RCC 7860 (cell line): ENCODE data around the gene CGAS.
"Not testable (repeated sequence)": the region's sequence is repeated elsewhere in the genome, so short reads cannot be mapped to it uniquely, and the experiment has no call there.

Experiments used
- DNase-seq: peaks from one replicate; pipeline ENCODE4 v3.0.0-alpha.2; 2015; ENCODE audit warnings: low spot score
- FAIRE-seq: peaks from 2 replicates; lab custom pipeline; 2012; peaks lifted over from hg19 to GRCh38; lab: Jason Lieb, UNC

The CGAS gene

DNA sequence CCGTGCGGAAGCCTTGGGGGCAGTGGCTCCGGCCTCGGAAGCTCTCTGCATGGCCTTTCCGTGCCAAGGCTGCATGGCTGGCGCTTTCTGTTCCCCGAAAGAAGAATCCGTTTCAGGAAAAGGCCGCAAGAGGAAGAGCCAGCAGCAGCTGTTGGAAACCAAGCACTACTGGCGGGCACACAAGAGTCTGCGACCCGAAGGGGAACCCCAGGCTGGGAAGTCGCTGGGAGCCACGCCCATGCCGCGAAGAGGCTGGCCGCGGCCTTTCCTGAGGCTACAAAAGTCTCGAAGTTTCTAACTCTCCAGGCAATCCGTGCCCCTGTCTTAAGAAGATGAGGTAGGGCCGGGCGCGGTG, at the start of gene CGAS:
Gene CGAS, minus strand, starts transcription at position 191 of the 355 bp plus-strand sequence. Its CDS starts 116 bp downstream, at position 75.
- FAIRE-seq: peak; percentile 11

DNA sequence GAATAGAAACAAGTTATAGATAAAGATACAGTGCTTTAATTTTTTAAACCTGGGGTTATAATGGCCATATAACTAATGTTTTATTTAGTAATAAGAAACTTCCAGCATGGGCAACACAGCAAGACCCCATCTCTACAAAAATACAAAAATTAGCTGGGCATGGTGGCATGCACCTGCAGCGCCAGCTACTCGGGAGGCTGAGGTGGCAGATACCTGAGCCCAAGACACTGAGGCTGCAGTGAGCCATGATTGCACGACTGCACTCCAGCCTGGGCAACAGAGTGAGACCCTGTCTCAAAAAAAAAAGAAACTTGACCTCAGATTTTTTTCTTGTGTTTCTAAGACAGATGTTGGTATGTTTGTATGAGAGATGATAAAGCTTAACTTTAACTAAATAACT, 45.8 kb upstream of the CGAS start:
- DNase-seq: no peak
- FAIRE-seq: no peak

More for the DNA sequence above, at the start of gene CGAS:
- DNase-seq: peak; percentile 81

DNA sequence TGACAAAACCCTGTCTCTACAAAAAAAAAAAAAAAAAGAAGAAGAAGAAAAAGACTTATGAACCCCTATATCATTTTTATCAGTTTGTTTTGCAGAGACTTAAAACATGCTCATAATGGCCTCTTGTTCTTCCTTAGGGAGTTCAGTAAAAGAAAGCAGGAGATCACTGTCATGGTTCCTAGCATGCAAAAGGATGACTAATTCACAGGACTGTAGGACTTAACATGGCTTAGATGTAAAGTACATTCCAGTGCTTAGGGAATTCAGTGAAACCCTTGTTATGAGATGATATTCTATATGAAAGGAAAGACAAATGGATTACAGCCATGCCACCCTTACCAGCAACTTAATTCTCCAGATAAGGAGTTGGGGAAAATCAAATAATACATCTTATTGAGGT, 39.3 kb upstream of the CGAS start:
- FAIRE-seq (no peak), DNase-seq (no peak)

DNA sequence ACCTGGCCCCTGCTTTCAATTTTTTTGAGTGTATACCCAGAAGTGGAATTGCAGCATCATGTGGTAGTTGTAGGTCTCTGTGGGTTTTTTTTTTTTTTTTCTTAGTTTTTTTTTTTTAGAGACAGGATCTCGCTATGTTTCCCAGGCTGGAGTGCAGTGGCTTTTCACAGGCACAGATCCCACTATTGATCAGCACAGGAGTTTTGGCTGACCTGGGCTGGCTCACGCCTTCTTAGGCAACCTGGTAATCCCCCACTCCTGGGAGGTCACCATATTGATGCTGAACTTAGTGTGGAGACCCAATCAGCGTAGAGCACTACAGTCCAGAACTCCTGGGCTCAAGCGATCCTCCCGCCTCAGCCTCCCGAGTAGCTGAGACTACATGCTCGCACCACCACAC, 35.4 kb upstream of the CGAS start:
- DNase-seq (no peak), FAIRE-seq (no peak)

DNA sequence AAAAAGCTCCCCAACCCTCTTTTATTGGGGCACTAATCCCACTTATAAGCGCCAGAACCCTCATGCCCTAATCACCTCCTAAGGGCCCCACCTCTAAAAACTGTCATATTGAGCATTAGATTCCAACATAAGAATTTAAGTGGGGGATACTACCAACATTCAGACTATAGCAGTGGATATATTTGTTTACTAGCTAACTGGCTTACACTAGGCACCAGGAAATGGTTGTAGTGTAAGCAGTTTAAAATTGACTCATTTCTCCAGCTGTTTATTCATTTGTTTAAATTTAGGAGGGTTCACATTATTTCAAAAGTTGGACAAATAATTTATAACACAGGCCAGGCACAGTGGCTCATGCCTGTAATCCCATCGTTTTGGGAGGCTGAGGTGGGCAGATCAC, 32.3 kb upstream of the CGAS start:
- FAIRE-seq (no peak), DNase-seq (no peak)

DNA sequence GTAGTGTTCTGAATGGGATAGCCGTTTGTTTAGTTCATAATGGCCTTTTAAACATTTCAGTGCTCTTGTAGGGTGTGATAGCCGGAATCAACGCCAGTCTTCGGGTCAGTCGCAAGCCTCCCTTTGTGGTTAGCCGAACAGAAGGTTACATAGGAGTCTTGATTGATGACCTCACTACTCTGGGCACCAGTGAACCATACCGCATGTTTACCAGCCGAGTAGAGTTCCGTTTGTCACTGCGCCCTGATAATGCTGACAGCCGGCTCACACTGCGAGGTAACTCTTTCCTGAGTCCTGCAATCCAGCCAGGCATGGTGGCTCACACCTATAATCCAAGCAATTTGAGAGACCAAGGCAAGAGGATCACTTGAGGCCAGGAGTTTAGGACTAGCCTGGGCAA, 29.9 kb upstream of the CGAS start:
- no peak for DNase-seq
- no peak for FAIRE-seq

DNA sequence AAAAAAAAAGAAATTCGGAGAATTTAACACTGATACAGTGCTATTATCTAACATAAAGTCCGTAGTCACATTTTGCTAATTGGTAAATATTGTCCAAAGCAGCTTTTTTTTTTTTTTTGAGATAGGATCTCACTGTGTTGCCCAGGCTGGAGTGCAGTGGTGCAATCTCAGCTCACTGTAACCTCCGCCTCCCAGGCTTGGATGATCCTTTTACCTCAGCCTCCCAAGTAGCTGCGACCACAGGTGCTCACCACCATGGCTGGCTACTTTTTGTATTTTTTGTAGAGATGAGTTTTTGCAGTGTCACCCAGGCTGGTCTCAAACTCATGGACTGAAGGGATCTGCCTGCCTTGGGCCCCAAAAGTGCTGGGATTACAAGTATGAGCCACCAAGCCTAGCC, 25.3 kb upstream of the CGAS start:
- no peak for FAIRE-seq
- no peak for DNase-seq

DNA sequence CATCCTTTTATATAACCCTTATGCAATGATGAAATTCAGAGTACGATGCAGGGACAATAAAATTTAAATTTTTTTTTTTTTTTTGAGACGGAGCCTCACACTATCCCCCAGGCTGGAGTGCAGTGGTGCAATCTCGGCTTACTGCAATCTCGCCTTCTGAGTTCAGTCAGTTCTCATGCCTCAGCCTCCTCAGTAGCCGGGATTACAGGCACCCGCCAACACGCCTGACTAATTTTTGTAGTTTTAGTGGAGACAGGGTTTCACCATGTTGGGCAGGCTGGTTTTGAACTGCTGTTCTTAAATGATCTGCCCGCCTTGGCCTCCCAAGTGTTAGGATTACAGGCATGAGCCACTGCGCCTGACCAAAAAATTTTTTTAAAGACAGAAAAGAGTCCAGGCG, 24.6 kb upstream of the CGAS start:
- no peak for FAIRE-seq

DNA sequence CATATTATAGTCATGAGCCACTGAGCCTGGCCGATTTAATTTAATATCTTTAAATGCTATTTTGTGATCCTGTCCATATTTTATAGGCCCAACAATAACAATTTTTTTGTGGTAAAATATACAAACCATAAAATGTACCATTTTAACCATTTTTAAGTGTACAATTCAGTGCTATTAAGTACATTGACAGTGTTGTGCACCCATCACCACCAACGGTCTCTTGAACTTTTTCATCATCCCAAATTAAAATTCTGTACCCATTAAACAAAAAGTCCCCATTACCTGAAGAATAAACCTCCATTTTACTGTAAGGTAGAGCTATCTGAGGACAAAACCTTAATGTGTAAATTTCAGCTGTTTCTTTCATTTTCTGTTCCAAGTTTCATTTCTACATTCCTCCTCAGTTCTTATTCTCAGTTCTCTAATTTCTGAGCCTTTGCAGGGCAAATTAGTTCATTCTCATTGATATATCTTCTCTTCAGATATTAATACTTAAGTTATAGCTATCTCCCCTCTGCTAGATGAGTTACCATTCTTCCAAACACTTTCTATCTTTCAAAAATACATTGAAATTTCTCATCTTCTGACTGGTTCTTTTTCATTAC, 19.7 kb upstream of the CGAS start:
- DNase-seq: no peak
- no peak for FAIRE-seq

More for the DNA sequence above, 24.6 kb upstream of the CGAS start:
- DNase-seq: no peak

DNA sequence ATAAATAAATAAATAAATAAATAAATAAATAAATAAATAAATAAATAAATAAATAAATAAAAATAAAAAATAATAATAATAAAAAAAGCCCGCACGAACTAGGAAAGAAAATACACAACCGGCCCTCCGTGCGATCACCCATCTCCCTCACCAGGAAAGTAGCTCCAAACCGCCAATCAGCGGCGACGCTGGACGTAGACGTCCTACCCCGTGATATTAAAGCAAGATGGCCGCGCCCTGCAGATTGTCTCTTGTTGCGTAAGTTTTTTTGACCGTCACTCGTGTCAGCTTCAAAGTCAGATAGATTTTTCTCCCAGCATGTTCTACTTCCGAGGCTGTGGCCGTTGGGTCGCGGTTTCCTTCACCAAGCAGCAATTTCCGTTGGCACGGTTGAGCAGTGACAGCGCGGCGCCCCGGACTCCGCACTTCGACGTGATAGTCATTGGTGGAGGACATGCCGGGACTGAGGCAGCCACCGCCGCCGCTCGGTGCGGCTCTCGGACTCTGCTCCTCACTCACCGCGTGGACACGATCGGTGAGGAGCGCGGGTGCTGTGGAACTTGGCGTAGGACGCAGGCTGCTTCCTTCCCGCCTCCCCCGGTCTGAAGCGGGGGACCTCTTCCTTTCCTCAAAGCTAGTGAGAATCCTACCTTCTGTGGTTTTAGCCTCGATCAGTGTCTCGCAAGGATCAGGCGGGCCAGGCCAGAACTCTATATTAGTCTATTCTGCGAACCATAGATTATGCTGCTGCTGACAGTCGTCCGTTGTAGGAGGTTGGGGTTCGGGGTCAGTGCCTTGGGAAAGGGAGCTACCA, 9.6 kb upstream of the CGAS start, which contains the start of gene MTO1:
Gene MTO1, plus strand, starts transcription at position 201 of the 814 bp plus-strand sequence. Its CDS starts 118 bp downstream, at position 319.
- peak; percentile 73 for FAIRE-seq
- DNase-seq: peak; percentile 70

DNA sequence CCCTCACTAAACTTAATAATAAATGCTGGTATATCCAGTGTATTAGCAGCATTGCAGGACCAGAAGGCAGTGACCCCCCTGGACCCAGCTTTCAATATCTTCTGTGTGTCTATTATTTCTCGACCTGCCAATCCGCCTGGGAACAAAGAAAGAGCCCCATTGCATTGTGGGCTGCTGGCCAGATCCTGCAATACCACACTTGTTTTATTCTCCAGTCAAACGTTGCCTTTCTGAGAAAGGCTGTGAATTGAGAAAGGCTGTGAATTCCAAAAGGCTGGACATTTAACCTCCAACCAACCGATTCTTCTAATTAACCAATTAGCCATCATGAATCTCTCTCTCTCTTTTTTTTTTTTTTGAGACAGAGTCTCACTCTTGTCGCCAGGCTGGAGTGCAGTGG, 8.0 kb upstream of the CGAS start:
- DNase-seq (no peak), FAIRE-seq (no peak)

DNA sequence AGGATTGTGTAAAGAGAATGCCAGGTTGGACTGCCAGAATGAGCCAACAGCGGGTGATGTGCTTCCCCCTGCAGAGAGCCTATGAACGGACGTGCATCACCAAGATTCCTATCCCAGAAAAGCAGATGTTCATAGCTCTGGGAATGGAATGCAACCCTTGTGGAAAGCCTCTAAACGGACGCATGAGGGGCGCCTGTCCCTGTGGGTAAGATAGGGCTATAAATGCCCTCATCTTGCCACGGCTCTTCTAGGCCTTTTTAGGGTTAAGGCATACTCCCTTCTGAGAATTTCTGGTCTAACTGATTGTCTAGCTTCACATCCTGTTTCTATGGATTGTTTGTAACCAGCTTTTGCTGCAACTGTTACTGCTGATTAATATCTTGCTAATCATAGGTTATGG, 7.4 kb upstream of the CGAS start:
- DNase-seq, FAIRE-seq: not testable (repeated sequence)

DNA sequence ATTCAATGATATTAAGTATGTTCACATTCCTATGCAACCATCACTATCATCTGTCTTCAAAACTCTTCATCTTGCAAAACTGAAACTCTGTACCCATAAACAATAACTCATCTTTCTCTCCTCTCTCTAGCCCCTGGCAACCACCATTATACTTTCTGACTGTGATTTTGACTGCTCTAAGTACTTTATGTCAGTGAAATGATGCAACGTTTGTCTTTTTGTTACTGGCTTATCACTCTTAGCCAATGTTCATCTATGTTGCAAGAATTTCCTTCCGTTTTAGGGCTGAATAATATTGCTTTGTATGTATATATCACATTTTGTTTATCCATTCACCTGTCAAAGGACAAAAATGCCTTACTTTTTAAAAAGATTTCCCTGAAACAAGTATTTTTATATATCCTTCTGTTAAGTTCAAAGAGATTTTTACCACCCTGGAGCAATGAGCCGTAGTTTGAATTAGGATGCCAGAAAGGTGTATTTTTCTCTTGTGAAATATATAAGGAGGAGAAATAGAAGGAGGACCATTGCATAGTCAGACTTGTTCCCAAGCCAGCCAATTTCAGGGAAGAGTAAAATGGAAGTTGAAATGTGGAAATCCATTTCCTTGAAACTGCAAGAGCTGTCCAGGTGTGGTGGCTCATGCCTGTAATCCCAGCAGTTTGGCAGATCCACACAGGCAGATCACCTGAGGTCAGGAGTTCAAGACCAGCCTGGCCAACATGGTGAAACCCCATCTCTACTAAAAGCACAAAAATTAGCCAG, 4.0 kb upstream of the CGAS start:
- no peak for FAIRE-seq
- DNase-seq: no peak

DNA sequence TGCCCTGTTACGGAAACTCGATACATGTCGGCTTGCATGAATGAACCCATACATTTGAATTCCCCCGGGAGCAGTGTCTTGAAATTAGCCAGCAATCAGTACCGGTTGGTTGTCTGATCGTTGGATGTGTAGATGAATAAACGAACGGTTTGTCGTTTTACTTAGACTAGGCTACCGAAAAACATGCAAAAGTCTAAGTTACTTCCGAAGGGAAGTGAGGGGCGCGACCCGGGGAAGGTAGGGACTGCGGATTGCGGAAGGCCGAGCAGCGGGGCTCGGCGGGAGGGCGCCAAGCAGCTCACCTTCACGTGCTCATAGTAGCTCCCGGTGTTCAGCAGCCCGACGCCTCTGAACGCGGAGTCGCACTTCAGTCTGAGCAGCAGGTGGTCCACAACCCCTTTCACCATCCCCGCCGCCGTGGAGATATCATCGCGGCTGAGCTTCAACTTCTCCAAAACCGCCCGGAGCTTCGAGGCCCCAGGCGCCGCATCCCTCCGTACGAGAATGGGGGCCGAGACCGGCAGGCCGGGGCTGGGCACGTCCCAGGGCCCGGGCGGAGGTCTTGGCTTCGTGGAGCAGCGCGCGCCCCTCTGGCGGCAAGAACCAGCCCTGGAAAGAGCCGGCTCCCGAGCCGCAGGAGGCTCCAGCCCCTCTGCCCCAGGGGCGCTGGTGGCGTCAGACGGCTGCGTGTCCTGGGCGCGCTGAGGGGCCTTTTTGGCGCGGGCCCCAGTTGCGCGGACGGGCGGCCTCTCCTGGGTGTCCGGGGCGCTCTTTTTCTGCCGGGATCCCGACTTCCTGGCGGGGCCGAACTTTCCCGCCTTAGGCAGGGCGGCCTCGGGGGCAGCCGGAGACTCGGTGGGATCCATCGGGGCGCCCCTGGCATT, 632 bp downstream of the CGAS start:
- DNase-seq: peak; percentile 26
- no peak for FAIRE-seq

DNA sequence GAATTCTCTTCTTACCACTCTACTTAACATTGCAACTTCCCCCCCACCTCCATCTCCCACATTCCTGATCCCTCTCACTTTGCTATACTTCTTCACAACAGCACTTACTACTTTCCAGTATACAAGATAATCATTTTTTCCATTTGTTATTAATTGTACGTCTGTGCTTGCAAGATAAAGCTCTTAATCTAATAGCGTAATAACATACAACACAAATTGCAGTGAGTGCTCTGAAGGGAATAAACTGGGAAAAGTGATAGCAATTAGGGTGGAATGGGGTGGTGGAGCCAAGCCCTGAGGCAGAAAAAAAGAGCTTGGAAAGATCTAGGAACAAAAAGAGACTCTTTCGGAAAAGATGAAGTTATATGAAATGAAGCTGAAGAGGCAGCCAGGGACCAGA, 8.5 kb downstream of the CGAS start:
- FAIRE-seq (no peak), DNase-seq (no peak)

DNA sequence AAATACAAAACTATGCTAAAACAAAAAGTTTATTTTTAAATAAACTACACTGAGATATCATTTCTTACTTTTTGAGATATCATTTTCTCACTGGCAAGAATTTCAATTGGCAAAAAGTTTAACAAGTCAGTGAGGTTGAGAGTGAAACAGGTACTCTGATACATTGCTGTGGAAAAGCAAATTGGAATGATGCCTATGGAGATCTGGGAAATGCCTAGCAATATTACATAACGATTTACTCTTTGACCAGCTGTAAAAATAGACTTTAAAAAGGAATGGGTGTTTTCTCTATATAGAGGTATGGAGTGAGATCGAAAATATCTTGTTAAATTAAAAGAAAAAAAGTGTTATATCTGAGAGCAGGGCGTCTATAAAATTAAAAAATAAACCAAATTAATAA, 16.9 kb downstream of the CGAS start:
- no peak for FAIRE-seq

DNA sequence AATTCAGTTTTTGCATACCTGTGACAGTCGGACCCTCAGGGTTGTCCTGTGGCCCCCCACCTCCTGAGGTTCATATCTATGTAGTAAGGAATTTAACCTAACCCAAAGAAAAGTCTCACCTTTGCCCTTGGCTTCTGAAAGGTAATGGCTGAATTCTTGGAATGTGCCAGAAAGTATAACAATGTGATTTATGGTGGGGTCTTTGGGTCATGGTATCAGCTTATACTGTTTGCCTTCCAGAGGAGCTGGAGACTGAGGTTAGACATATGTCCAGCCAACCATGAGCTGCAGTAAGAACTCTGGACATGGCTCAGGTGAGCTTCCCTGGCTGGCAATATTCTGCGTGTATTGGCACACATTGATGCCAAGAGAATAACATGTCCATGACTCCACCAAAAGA, 30.6 kb downstream of the CGAS start:
- no peak for DNase-seq
- FAIRE-seq: no peak

More for the DNA sequence above, 16.9 kb downstream of the CGAS start:
- no peak for DNase-seq

DNA sequence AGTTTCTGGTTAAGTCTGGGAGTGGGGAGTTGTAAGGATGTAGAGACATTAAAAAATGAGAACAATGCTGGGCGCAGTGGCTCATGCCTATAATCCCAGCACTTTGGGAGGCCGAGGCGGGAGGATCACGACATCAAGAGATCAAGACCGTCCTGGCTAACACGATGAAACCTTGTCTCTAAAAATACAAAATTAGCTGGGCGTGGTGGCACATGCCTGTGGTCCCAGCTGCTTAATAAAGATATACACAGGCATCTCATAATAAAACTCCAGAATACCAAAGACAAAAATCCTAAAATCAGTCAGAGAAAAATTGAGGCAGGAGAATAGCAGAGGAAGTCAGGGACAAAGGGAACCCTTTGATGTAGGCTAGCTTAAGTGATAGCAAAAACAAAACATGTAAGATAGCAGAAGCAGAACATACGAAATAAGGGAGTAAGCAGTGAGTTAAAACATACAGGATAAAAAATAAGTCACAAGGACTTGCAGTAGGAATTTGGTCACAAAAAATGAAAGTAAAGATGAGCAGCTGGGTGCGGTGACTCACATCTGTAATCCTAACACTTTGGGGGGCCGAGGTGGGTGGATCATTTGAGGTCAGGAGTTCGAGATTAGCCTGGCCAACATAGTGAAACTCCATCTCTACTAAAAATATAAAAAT, 33.9 kb downstream of the CGAS start:
- FAIRE-seq (no peak), DNase-seq (no peak)

DNA sequence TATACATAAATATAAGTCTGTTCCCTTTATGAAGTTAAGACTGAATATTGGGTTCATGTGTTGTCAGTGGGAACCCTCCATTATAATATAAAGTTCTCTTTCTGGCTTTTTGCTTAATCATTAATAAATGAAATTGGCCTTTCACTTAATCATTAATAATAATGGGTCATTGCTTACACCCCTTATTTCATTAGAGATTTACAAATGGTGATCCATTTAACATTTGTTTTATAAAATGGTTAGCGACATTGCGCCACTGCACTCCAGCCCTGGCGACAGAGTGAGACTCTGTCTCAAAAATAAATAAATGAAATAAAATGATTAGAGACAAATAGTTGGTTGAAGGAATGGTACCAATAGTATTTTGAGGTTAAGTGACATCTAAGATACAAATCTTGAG, 39.0 kb downstream of the CGAS start:
- FAIRE-seq: no peak
- DNase-seq: no peak

DNA sequence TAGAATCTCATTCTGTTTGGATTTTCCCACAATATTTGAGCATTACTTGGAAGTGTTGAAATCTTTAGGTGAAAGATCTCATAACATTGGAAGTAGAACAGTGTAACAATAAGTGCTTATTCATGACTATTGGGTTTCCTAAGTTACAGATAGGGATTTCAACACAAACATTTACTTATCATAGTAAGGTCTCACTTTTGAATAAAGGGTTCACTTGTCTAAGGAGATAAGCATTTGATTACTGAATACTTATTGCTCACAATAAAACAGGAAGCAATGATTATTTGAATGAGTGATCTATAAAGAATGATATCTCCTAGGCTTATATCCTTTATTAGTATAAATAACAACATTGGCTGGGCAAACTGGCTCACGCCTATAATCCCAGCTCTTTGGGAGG, 42.7 kb downstream of the CGAS start:
- FAIRE-seq (no peak), DNase-seq (no peak)
